ENCODE results near the gene SEMA4C.
"Not testable (repeated sequence)": the region's sequence is repeated elsewhere in the genome, so short reads cannot be mapped to it uniquely, and the experiment has no call there.

The SEMA4C gene

GRCh38 chr2:96864343-96865091 is 5.4 kb downstream of the SEMA4C start:
- no peak for DNase-seq

- no peak for DNase-seq
Measured at GRCh38 chr2:96863575-96864342, 6.1 kb downstream of the SEMA4C start.

- DNase-seq = not testable (repeated sequence)
Measured at GRCh38 chr2:96863056-96863455, 6.8 kb downstream of the SEMA4C start.

GRCh38 chr2:96861074-96861473 is 8.8 kb downstream of the SEMA4C start:
- no peak for DNase-seq

- no peak for DNase-seq
Measured at GRCh38 chr2:96860065-96861029, 9.5 kb downstream of the SEMA4C start.

- no peak for DNase-seq
Measured at GRCh38 chr2:96859681-96860064, 10.2 kb downstream of the SEMA4C start.

GRCh38 chr2:96859099-96859649 is 10.7 kb downstream of the SEMA4C start:
- no peak for DNase-seq

GRCh38 chr2:96857667-96858372 is 12.1 kb downstream of the SEMA4C start, which contains the start of gene ANKRD39:
Gene ANKRD39, minus strand, starts transcription at chr2:96858016. Its CDS starts 29 bp downstream, at chr2:96857987.
- peak; percentile 92 for DNase-seq

GRCh38 chr2:96856776-96857666 is 12.9 kb downstream of the SEMA4C start:
- DNase-seq = no peak

- DNase-seq = no peak
Measured at GRCh38 chr2:96853321-96853720, 16.6 kb downstream of the SEMA4C start.

GRCh38 chr2:96852667-96853066 is 17.2 kb downstream of the SEMA4C start:
- no peak for DNase-seq

- no peak for DNase-seq
Measured at GRCh38 chr2:96848264-96848663, 21.6 kb downstream of the SEMA4C start.

- DNase-seq = no peak
Measured at GRCh38 chr2:96847586-96847985, 22.3 kb downstream of the SEMA4C start.

- DNase-seq = no peak
Measured at GRCh38 chr2:96846825-96847224, 23.1 kb downstream of the SEMA4C start.

- no peak for DNase-seq
Measured at GRCh38 chr2:96844405-96844808, 25.5 kb downstream of the SEMA4C start.

GRCh38 chr2:96843538-96844268 is 26.2 kb downstream of the SEMA4C start, which contains the start of gene ANKRD23:
Gene ANKRD23, minus strand, starts transcription at chr2:96844021. Its CDS starts 29 bp downstream, at chr2:96843992.
- no peak for DNase-seq

- DNase-seq = no peak
Measured at GRCh38 chr2:96842600-96842999, 27.3 kb downstream of the SEMA4C start.

- no peak for DNase-seq
Measured at GRCh38 chr2:96841701-96842495, 28.0 kb downstream of the SEMA4C start.

Measured in cortex of kidney (tissue), 1 donor.